GM12874 (cell line): ENCODE results near the gene MYO1A.

Experiments used
- TF ChIP-seq, protein P1 (sequence below): IDR thresholded peaks from 2 replicates; pipeline ENCODE4 v1.5.1; 2011; ENCODE audit warnings: low read depth, mild to moderate bottlenecking, control low read depth, low read length, moderate library complexity; ENCODE audit not compliant: insufficient read depth

Gene MYO1A

DNA sequence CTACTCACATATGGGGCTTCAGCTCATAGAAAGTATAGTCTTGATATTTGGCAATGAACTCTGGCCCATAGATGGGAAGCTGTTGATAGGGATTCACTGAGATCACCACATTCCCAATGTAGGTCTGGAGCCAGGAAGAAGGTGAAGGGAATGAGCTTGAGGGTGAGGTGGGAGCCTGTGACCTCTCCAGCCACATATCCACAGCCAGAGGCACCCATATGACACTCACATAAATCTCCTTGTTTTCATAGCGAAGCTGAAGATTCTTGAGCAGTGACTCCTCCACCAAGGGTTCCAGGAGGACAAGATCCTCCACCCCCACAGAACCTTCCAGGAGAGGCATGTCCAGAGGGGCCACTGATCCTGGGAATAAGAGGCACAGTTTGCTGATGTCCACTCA, 1.9 kb downstream of the MYO1A start:
- TF ChIP-seq, protein P1, sequence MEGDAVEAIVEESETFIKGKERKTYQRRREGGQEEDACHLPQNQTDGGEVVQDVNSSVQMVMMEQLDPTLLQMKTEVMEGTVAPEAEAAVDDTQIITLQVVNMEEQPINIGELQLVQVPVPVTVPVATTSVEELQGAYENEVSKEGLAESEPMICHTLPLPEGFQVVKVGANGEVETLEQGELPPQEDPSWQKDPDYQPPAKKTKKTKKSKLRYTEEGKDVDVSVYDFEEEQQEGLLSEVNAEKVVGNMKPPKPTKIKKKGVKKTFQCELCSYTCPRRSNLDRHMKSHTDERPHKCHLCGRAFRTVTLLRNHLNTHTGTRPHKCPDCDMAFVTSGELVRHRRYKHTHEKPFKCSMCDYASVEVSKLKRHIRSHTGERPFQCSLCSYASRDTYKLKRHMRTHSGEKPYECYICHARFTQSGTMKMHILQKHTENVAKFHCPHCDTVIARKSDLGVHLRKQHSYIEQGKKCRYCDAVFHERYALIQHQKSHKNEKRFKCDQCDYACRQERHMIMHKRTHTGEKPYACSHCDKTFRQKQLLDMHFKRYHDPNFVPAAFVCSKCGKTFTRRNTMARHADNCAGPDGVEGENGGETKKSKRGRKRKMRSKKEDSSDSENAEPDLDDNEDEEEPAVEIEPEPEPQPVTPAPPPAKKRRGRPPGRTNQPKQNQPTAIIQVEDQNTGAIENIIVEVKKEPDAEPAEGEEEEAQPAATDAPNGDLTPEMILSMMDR, result no peak

DNA sequence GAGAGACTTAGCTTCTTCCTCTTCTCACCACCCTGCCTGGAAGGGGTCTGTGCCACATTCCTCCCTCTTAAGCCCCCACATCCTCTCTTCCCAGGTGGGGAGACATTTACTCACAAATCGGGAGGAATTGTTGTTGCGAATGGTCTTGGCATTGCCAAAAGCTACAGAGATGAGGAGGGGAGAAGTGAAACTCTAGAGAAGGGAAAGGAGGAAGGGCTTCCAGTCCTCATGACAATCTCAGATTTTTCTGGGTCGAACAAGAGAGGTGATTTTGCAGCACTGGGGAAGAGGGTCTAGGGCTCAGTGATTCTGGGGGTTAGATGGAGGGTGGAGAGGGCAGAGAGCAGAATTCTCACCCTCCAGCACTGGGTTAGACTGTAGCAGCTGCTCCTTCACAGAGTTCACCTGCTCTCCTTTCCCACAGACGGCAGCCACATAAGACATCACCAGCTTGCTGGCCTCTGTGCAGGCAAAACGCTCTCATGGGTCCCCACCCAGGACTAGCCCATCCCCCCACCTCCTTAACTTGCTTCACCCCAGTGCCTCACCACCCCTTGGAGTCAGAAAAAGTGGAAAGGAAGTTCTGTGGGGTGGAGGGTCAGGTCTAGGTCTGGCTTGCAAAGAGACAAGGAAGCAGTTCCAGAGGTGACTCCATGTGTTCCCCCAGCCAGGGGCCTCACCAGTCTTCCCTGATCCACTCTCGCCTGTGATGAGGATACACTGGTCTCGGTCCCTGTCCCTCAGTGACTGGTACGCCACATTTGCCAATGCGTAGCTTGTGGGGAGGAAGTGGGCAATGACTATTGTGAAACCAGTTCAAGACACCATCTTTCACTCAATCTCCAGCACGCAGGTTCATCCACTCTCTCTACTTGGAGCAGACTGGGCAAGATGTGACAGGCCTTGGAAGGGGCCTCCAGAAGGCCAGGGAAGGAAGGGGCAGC, 2.7 kb downstream of the MYO1A start:
- TF ChIP-seq, protein P1, result no peak

DNA sequence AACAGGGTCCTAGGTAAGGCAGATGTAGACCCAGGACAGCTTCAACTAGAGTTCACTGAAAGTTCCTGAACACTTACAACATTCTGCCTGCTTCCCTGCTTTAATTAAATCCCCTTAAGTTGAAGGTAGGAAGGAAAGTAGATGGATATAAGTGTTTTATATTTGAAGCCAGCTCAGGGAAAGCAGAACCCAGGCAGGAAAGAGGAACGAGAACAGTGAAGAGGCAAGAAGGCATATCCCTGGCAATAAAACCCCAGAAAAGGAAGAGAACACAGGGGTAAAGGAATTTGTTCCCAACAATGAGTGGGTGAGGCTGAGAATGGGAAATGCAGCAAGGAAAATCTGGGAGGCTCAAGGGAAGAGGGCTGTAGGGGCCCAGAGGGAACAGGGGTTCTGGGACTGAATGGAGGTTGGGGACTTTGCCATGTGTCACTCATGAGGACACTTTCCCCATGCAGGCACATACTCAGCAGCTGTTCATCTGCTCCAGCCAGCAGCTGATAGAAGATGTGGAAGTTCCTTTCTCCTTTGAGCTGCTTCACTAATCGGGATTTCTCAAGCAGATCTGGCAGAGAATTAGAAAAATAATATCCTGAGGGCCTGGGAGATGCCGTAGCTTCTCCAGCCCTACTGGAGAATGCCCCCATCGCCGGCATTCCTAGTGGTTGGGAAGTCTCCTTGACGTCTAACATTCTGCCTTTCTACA, 3.7 kb downstream of the MYO1A start:
- TF ChIP-seq, protein P1, result no peak

- TF ChIP-seq, protein P1, result no peak
Measured at GRCh38 chr12:57044889-57045288, 5.0 kb downstream of the MYO1A start.

GRCh38 chr12:57044468-57044867, 5.5 kb downstream of the MYO1A start:
- TF ChIP-seq, protein P1, result no peak

DNA sequence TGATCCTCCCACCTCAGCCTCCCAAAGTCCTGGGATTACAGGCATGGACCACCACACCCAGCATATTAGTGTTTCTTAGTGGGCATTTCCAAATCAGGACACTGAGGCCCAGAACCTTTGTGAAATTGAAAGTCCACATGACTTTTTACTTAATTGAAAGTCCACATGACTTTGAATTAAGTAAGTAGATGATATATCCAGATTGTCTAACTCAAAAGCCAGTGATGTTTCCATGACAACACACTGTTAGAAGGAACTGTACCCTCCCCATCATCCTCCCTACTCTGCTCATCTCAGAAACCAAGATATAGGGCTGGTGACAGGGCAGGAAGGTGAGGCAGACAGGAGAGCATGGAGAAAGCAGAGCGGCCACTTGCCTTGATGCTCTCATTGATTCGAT, 7.2 kb downstream of the MYO1A start:
- TF ChIP-seq, protein P1, result no peak

DNA sequence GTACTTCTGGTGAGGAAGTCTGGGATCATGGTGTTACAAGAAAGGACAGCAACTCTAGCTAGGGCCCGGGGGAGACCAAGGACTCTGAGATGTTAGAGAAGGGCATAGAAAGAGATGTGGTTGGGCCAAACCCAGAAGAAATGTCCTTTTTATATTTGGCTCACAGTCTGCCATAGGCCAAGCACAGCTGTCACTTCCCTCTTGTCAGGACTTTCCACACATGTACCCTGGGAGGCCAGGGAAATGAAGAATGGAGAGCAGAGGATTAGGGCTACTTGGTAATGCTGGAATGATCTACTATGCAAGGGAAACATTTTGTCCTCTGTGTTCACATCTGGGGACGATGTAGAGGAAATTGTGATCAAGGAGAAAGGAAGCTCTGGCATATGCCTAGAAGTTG, 9.2 kb downstream of the MYO1A start:
- TF ChIP-seq, protein P1, result no peak
